CD14-positive monocyte (primary cell): Measurements from ENCODE around the gene NRGN. TPM values are rescaled to one million over a fixed set of nuclear protein-coding genes. Genes with fewer than 3 reads are reported as not detected.
A peak's percentile ranks its signal among the peaks of the same experiment; 100 is the strongest.

Experiments used
- DNase-seq, 3 donors: peaks; one replicate each; pipeline ENCODE4 v3.0.0-alpha.2; 2011 to 2022
- H2AFZ ChIP-seq: 2 replicates; pipeline ENCODE4 v1.6.0; 2012; ENCODE audit warnings: mild to moderate bottlenecking, low read depth, low read length, inconsistent platforms; ENCODE audit not compliant: insufficient read depth, poor library complexity, severe bottlenecking
- H3K27ac ChIP-seq, 2 donors: 1 replicate in 1 of 2; 2 replicates in 1 of 2; pipeline ENCODE4 v1.5.1; 2012 to 2013; ENCODE audit warnings: low read length in 2 of 2, control low read depth in 1 of 2, inconsistent platforms in 1 of 2, low read depth in 1 of 2, mild to moderate bottlenecking in 1 of 2
- H3K27me3 ChIP-seq, 2 donors: one replicate each; pipeline versions ENCODE4 v1.6.0 to v1.6.1; 2011 to 2013; ENCODE audit warnings: low read length in 2 of 2; ENCODE audit not compliant: control insufficient read depth in 2 of 2, insufficient read depth in 2 of 2
- H3K36me3 ChIP-seq, 2 donors: replicated peaks in 1 of 2; 1 replicate in 1 of 2; 2 replicates in 1 of 2; pipeline versions ENCODE4 v1.5.1 to v1.6.1; 2012 to 2013; ENCODE audit warnings: low read length in 2 of 2, control low read depth in 1 of 2, inconsistent platforms in 1 of 2, mild to moderate bottlenecking in 1 of 2; ENCODE audit not compliant: insufficient read depth in 2 of 2, control insufficient read depth in 1 of 2
- H3K4me1 ChIP-seq, 2 donors: 1 replicate in 1 of 2; 2 replicates in 1 of 2; pipeline versions ENCODE4 v1.5.1 to v1.6.1; 2012 to 2013; ENCODE audit warnings: low read length in 2 of 2, control low read depth in 1 of 2, inconsistent platforms in 1 of 2, mild to moderate bottlenecking in 1 of 2, moderate library complexity in 1 of 2; ENCODE audit not compliant: insufficient read depth in 2 of 2, control insufficient read depth in 1 of 2
- H3K4me2 ChIP-seq: replicated peaks from 2 replicates; pipeline ENCODE3; 2012; ENCODE audit warnings: low read length, moderate library complexity, mild to moderate bottlenecking; ENCODE audit not compliant: poor library complexity, severe bottlenecking; ENCODE audit errors: extremely low read depth
- H3K4me3 ChIP-seq, 3 experiments: fragments of 200-600 bp in 1 of 3; sonication (generic) in 1 of 3; replicated peaks in 1 of 3; 1 replicate in 2 of 3; 2 replicates in 1 of 3; pipeline ENCODE4 v1.5.1; 2011 to 2013; ENCODE audit warnings: low read length in 3 of 3, mild to moderate bottlenecking in 3 of 3, control low read depth in 2 of 3, low read depth in 2 of 3, inconsistent platforms in 1 of 3, moderate library complexity in 1 of 3
- H3K79me2 ChIP-seq: 2 replicates; pipeline ENCODE4 v1.6.0; 2012; ENCODE audit warnings: mild to moderate bottlenecking, control low read depth, inconsistent platforms, low read length, moderate library complexity; ENCODE audit not compliant: insufficient read depth
- H3K9ac ChIP-seq: 2 replicates; pipeline ENCODE4 v1.6.0; 2017; ENCODE audit warnings: low read length, mild to moderate bottlenecking; ENCODE audit not compliant: insufficient read depth, poor library complexity, severe bottlenecking
- H3K9me3 ChIP-seq, 2 donors: replicated peaks in 1 of 2; 1 replicate in 1 of 2; 2 replicates in 1 of 2; pipeline versions ENCODE4 v1.5.1 to v1.6.1; 2012 to 2013; ENCODE audit warnings: low read length in 2 of 2, control low read depth in 1 of 2; ENCODE audit not compliant: control insufficient read depth in 1 of 2, insufficient read depth in 1 of 2
- H4K20me1 ChIP-seq: 2 replicates; pipeline ENCODE4 v1.6.0; 2012; ENCODE audit warnings: mild to moderate bottlenecking, low read length, control low read depth, moderate library complexity; ENCODE audit not compliant: insufficient read depth
- H3K27ac Mint-ChIP-seq, 7 donors: one replicate each; pipeline ENCODE4 v1.8.0; 2020; ENCODE audit warnings: mild to moderate bottlenecking in 7 of 7, mixed read lengths in 7 of 7, moderate library complexity in 6 of 7, inconsistent platforms in 2 of 7
- H3K27me3 Mint-ChIP-seq, 3 donors: one replicate each; pipeline ENCODE4 v1.8.0; 2021 to 2022; ENCODE audit warnings: low read depth in 3 of 3, mild to moderate bottlenecking in 3 of 3, mixed read lengths in 3 of 3, moderate library complexity in 3 of 3, inconsistent platforms in 1 of 3
- H3K36me3 Mint-ChIP-seq, 2 donors: one replicate each; pipeline ENCODE4 v1.8.0; 2020; ENCODE audit warnings: mixed read lengths in 2 of 2, inconsistent platforms in 1 of 2, mild to moderate bottlenecking in 1 of 2
- H3K4me1 Mint-ChIP-seq: one replicate; pipeline ENCODE4 v1.8.0; 2020; ENCODE audit warnings: mild to moderate bottlenecking, mixed read lengths
- H3K4me3 Mint-ChIP-seq, 2 donors: one replicate each; pipeline ENCODE4 v1.8.0; 2020; ENCODE audit warnings: mild to moderate bottlenecking in 2 of 2, mixed read lengths in 2 of 2, moderate library complexity in 1 of 2
- H3K9me3 Mint-ChIP-seq, 7 donors: one replicate each; pipeline ENCODE4 v1.8.0; 2020 to 2022; ENCODE audit warnings: mixed read lengths in 7 of 7, mild to moderate bottlenecking in 6 of 7, moderate library complexity in 6 of 7, inconsistent platforms in 2 of 7
- WGBS: methylation state at CpG from one replicate; pipeline ENCODE4 v1.1.5; 2013; ENCODE audit warnings: missing lambda C conversion rate; ENCODE audit not compliant: insufficient coverage; 5-methylcytosine and 5-hydroxymethylcytosine counted together
- intact Hi-C, 2 donors: fragments of 100-400 bp; cut with micrococcal nuclease; formaldehyde crosslinking; loops; one replicate each; pipeline versions ENCODE4 v1.15.0 to v1.15.1; 2023
- polyA plus RNA-seq, 3 donors: library from polyadenylated mRNA; depleted of rRNA in 1 of 3; unstranded in 2 of 3; stranded (reverse) in 1 of 3; fragments of 300-500 nt in 2 of 3; fragments of >200 nt in 1 of 3; fragmentation: Illumina TruSeq in 2 of 3; gene quantifications; 1 replicate in 2 of 3; 2 replicates in 1 of 3; pipeline ENCODE4 v1.2.3, GENCODE V29; 2012 to 2021
- TF ChIP-seq, protein P1 (sequence below): fragments of 200-600 bp; IDR thresholded peaks from one replicate; pipeline ENCODE4 v1.8.0; 2022; ENCODE audit warnings: antibody characterized with exemption, mild to moderate bottlenecking

Gene NRGN
- polyA plus RNA-seq, 3 donors, result 17.2 to 125 (median 19.2) TPM

- H3K27me3 ChIP-seq, result no peaks in the 10 kb centered on the region
- H3K79me2 ChIP-seq, result peaks cover 13% of the 10 kb centered on the region
- peak overlapping the region; percentile 44 for H2AFZ ChIP-seq
- Mint-ChIP-seq H3K27ac (peak overlapping the region; percentile 85 to 99 (median 96)), H3K27me3 (peaks cover 0 to 5% (median 2%) of the 10 kb centered on the region in 3 donors), H3K36me3 (peaks cover 2 to 3% of the 10 kb centered on the region in 2 donors), H3K9me3 (no peaks in the 10 kb centered on the region), H3K4me1 (peaks cover 88% of the 10 kb centered on the region), H3K4me3 (peak overlapping the region; percentile 70 to 83)
- H3K9me3 ChIP-seq, result no peaks in the 10 kb centered on the region
- peak; percentile 66 to 86 (median 84) for DNase-seq
- H3K27ac ChIP-seq, result peak overlapping the region; percentile 79 to 83
- no peaks in the 10 kb centered on the region for H3K36me3 ChIP-seq
- peaks cover 14% of the 10 kb centered on the region for H4K20me1 ChIP-seq
- intact Hi-C loops, result no loop called here
- TF ChIP-seq, protein P1, sequence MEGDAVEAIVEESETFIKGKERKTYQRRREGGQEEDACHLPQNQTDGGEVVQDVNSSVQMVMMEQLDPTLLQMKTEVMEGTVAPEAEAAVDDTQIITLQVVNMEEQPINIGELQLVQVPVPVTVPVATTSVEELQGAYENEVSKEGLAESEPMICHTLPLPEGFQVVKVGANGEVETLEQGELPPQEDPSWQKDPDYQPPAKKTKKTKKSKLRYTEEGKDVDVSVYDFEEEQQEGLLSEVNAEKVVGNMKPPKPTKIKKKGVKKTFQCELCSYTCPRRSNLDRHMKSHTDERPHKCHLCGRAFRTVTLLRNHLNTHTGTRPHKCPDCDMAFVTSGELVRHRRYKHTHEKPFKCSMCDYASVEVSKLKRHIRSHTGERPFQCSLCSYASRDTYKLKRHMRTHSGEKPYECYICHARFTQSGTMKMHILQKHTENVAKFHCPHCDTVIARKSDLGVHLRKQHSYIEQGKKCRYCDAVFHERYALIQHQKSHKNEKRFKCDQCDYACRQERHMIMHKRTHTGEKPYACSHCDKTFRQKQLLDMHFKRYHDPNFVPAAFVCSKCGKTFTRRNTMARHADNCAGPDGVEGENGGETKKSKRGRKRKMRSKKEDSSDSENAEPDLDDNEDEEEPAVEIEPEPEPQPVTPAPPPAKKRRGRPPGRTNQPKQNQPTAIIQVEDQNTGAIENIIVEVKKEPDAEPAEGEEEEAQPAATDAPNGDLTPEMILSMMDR, result no peak
- H3K9ac ChIP-seq, result peak overlapping the region; percentile 18
- 0% methylated on average over 3 of the region's 3 CpGs for WGBS
- H3K4me3 ChIP-seq, result peak overlapping the region in 1 of 3 experiments; percentile 46
- peaks cover 69 to 94% of the 10 kb centered on the region in 2 donors for H3K4me1 ChIP-seq
- peak overlapping the region; percentile 62 for H3K4me2 ChIP-seq
These were observed 3.0 kb upstream of the NRGN start for GRCh38 chr11:124736736-124737135.

DNA sequence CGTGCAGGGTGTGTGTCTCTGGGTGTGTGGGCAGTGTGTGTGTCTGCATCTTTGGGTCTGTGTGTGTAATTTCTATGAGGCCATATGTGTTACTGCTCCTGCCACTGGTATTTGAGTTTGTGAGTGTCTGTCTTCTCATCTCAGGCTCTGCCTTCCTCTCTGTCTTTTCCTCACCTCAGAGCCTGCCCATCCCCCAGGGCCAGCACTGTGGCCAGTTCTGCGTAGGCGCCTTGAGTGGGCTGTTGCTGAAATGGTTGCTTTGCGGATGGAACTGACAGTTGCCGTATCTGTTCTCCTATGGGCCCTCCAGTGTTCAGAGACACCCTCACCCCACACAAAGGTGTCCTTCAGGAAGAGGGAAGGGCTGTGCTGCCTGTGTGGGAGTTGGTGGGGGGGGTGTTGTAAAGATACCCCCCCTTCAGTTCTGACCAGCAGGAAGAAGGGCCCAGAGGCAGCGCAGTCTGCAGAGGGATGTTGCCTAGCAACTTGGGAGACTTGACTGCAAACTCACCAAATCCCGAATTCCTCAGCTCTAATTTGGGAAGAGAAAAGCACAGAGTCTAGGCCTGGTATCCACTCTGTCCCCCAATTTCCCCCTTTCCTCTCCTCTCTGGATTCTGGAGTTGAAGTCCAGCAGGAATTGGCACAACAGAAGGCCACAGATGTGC is 2.0 kb upstream of the NRGN start:
- no peak overlapping the region for H3K9ac ChIP-seq
- H2AFZ ChIP-seq, result no peak overlapping the region
- no peaks in the 10 kb centered on the region for H3K9me3 ChIP-seq
- WGBS, result 89% methylated on average over 3 of the region's 7 CpGs
- H3K36me3 ChIP-seq, result peaks cover 0 to 1% of the 10 kb centered on the region in 2 donors
- Mint-ChIP-seq H3K36me3 (peaks cover 2 to 5% of the 10 kb centered on the region in 2 donors), H3K27me3 (peaks cover 0 to 5% (median 2%) of the 10 kb centered on the region in 3 donors), H3K9me3 (no peaks in the 10 kb centered on the region), H3K4me1 (peaks cover 88% of the 10 kb centered on the region), H3K4me3 (no peak overlapping the region), H3K27ac (peak overlapping the region in 2 of 7 donors; percentile 12 to 85)
- no peaks in the 10 kb centered on the region for H3K27me3 ChIP-seq
- no peak for DNase-seq
- no peak overlapping the region for H3K27ac ChIP-seq
- peaks cover 22% of the 10 kb centered on the region for H3K79me2 ChIP-seq
- no peak overlapping the region for H3K4me2 ChIP-seq
- H3K4me1 ChIP-seq, result peaks cover 69 to 94% of the 10 kb centered on the region in 2 donors
- intact Hi-C loops, result no loop called here
- peaks cover 25% of the 10 kb centered on the region for H4K20me1 ChIP-seq
- TF ChIP-seq, protein P1, result no peak
- no peak overlapping the region for H3K4me3 ChIP-seq
